GM19099 (cell line): ENCODE results near the gene HOMER2.

Experiments
- POLR2A ChIP-seq: IDR thresholded peaks from 3 replicates; pipeline ENCODE4 v1.6.1; 2011; ENCODE audit warnings: low read depth; ENCODE audit not compliant: insufficient read length; ENCODE audit errors: extremely low read depth

Gene HOMER2

GRCh38 chr15:82803793-82804574, 148.5 kb downstream of the HOMER2 start:
- no peak for TF ChIP-seq POLR2A

GRCh38 chr15:82802497-82802896, 150.0 kb downstream of the HOMER2 start:
- TF ChIP-seq POLR2A = no peak

GRCh38 chr15:82799183-82799841, 153.2 kb downstream of the HOMER2 start:
- TF ChIP-seq POLR2A = no peak
